ENCODE results near the gene TSHZ3. TPM values are rescaled to one million over a fixed set of nuclear protein-coding genes. Genes with fewer than 3 reads are reported as not detected.

TSHZ3 gene
- total RNA-seq, 4 donors from 2014 or later, result 3.2 to 65.5 (median 27.9) TPM

- intact Hi-C loops (cut with DNase I; ENCODE audit: low total_unique reads), result loop anchor here (10.0 kb wide), 1 partner anchor 65 kb away; no protein-coding TSS in a partner anchor
- no peaks in the 10 kb centered on the region for H3K27me3 ChIP-seq
- peak overlapping the region; percentile 14 to 57 for H3K27ac ChIP-seq
- DNase-seq, result no peak
- H3K4me1 ChIP-seq, result peaks cover 7 to 20% of the 10 kb centered on the region in 2 donors
- no peak overlapping the region for H3K4me3 ChIP-seq
- TF ChIP-seq POLR2A (IDR thresholded peaks at IDR 0.05), result no peak
- no peak for TF ChIP-seq CTCF (IDR thresholded peaks at IDR 0.05)
- no peaks in the 10 kb centered on the region for H3K9me3 ChIP-seq
- no peaks in the 10 kb centered on the region for H3K36me3 ChIP-seq
Measured at GRCh38 chr19:31329819-31330218, 19.4 kb downstream of the TSHZ3 start.

- Histone ChIP-seq H3K27ac (no peak overlapping the region), H3K36me3 (no peaks in the 10 kb centered on the region), H3K27me3 (no peaks in the 10 kb centered on the region), H3K4me1 (peaks cover 0 to 20% of the 10 kb centered on the region in 2 donors), H3K4me3 (no peak overlapping the region), H3K9me3 (no peaks in the 10 kb centered on the region)
- TF ChIP-seq POLR2A (IDR thresholded peaks at IDR 0.05) (no peak), CTCF (IDR thresholded peaks at IDR 0.05) (no peak)
- no peak for DNase-seq
- intact Hi-C loops (cut with DNase I; ENCODE audit: low total_unique reads), result no loop called here
Measured at GRCh38 chr19:31328238-31328637, 21.0 kb downstream of the TSHZ3 start.

GRCh38 chr19:31326329-31327028 lies 22.8 kb downstream of the TSHZ3 start:
- H3K27ac ChIP-seq, result no peak overlapping the region
- DNase-seq, result no peak

GRCh38 chr19:31325342-31325741 lies 23.9 kb downstream of the TSHZ3 start:
- TF ChIP-seq CTCF (IDR thresholded peaks at IDR 0.05), result no peak
- TF ChIP-seq POLR2A (IDR thresholded peaks at IDR 0.05), result no peak
- no peak overlapping the region for H3K4me3 ChIP-seq
- H3K36me3 ChIP-seq, result no peaks in the 10 kb centered on the region
- no peak for DNase-seq
- peaks cover 0 to 3% of the 10 kb centered on the region in 2 donors for H3K4me1 ChIP-seq
- intact Hi-C loops (cut with DNase I; ENCODE audit: low total_unique reads), result no loop called here
- no peak overlapping the region for H3K27ac ChIP-seq
- no peaks in the 10 kb centered on the region for H3K27me3 ChIP-seq
- H3K9me3 ChIP-seq, result no peaks in the 10 kb centered on the region

More at GRCh38 chr19:31326329-31327028, 22.8 kb downstream of the TSHZ3 start:
- Histone ChIP-seq H3K4me3 (no peak overlapping the region), H3K4me1 (peaks cover 0 to 12% of the 10 kb centered on the region in 2 donors), H3K9me3 (no peaks in the 10 kb centered on the region), H3K27me3 (no peaks in the 10 kb centered on the region), H3K36me3 (no peaks in the 10 kb centered on the region)
- intact Hi-C loops (cut with DNase I; ENCODE audit: low total_unique reads), result no loop called here
- no peak for TF ChIP-seq CTCF (IDR thresholded peaks at IDR 0.05)
- TF ChIP-seq POLR2A (IDR thresholded peaks at IDR 0.05), result no peak

GRCh38 chr19:31319465-31319864 lies 29.8 kb downstream of the TSHZ3 start:
- Histone ChIP-seq H3K36me3 (no peaks in the 10 kb centered on the region), H3K4me3 (no peak overlapping the region), H3K27ac (peak overlapping the region in 1 of 2 donors; percentile 1), H3K9me3 (no peaks in the 10 kb centered on the region), H3K27me3 (no peaks in the 10 kb centered on the region), H3K4me1 (peaks cover 5 to 12% of the 10 kb centered on the region in 2 donors)
- TF ChIP-seq POLR2A (IDR thresholded peaks at IDR 0.05) (no peak), CTCF (IDR thresholded peaks at IDR 0.05) (no peak)
- intact Hi-C loops (cut with DNase I; ENCODE audit: low total_unique reads), result no loop called here
- no peak for DNase-seq

All from uterus (tissue), 4 donors.